ENCODE measurements around the gene MEN1.

Gene MEN1

GRCh38 chr11:64771861-64772260 lies 38.5 kb downstream of the MEN1 start:
- TF ChIP-seq CEBPB (IDR thresholded peaks at IDR 0.05) (no peak), NFIC (IDR thresholded peaks at IDR 0.05) (no peak), TAF1 (IDR thresholded peaks at IDR 0.05; ENCODE audit: low read depth) (no peak), CREB1 (IDR thresholded peaks at IDR 0.05; ENCODE audit: low read depth) (no peak), ZBTB7A (IDR thresholded peaks at IDR 0.05; ENCODE audit: low read depth) (no peak), EP300 (IDR thresholded peaks at IDR 0.05; ENCODE audit: borderline replicate concordance) (no peak), TEAD4 (IDR thresholded peaks at IDR 0.05) (no peak), EGR1 (IDR thresholded peaks at IDR 0.05) (no peak), MAX (IDR thresholded peaks at IDR 0.05) (no peak)
- TF ChIP-seq, protein P1, sequence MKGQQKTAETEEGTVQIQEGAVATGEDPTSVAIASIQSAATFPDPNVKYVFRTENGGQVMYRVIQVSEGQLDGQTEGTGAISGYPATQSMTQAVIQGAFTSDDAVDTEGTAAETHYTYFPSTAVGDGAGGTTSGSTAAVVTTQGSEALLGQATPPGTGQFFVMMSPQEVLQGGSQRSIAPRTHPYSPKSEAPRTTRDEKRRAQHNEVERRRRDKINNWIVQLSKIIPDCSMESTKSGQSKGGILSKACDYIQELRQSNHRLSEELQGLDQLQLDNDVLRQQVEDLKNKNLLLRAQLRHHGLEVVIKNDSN (IDR thresholded peaks at IDR 0.05): no peak

DNA sequence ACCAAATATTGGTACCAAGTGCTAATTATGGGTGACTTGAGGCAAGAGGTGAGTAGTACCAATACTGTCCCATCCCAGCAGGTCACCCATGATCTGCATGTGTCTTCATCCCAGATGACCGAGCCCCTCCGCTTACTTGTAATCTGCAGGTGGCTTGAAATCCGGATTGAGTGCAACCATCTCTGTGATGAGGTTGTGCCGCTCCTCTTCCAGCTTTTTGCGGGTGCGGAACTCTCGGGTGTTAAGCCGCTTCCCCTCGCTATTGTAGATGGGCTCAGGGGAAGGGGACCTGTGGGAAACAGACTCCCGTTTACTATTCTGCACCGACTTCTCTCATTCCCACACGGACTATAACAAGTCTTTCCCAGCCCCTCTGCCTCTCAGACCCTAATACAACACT lies 40.2 kb downstream of the MEN1 start:
- no peak for TF ChIP-seq TEAD4 (IDR thresholded peaks at IDR 0.05)
- no peak for TF ChIP-seq ZBTB7A (IDR thresholded peaks at IDR 0.05; ENCODE audit: low read depth)
- TF ChIP-seq RAD21 (IDR thresholded peaks at IDR 0.05; ENCODE audit: low read depth): no peak
- TF ChIP-seq YY1 (IDR thresholded peaks at IDR 0.05; ENCODE audit: low read depth): no peak
- no peak for TF ChIP-seq CREB1 (IDR thresholded peaks at IDR 0.05; ENCODE audit: low read depth)
- TF ChIP-seq MAX (IDR thresholded peaks at IDR 0.05): no peak
- no peak for TF ChIP-seq FOXM1 (IDR thresholded peaks at IDR 0.05; ENCODE audit: borderline replicate concordance, low read depth)
- no peak for TF ChIP-seq NFIC (IDR thresholded peaks at IDR 0.05)

DNA sequence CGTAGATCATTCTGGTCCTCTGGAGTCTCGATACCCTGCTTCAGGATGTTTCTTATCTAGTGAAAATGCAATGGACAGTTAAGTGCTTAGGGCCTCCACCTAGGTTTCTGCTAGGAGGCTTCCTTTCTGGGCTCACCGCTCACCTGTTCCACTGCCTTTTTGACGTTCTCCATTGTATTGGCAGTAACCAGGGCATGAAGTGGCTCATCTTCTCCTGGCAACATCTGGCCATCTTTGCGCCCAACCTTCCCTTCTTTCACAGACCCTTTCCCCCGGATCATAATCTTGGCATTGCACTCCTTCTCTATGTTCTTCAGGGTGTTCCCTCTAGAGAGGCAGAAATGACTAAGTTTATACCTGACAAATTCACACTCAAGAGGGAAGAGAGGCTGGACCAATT lies 41.1 kb downstream of the MEN1 start:
- TF ChIP-seq EP300 (IDR thresholded peaks at IDR 0.05; ENCODE audit: borderline replicate concordance) (no peak), MAX (IDR thresholded peaks at IDR 0.05) (no peak), REST (IDR thresholded peaks at IDR 0.05; ENCODE audit: low read depth) (no peak), FOXM1 (IDR thresholded peaks at IDR 0.05; ENCODE audit: borderline replicate concordance, low read depth) (no peak), EGR1 (IDR thresholded peaks at IDR 0.05) (no peak), CREB1 (IDR thresholded peaks at IDR 0.05; ENCODE audit: low read depth) (no peak), YY1 (IDR thresholded peaks at IDR 0.05; ENCODE audit: low read depth) (no peak), CEBPB (IDR thresholded peaks at IDR 0.05) (no peak), TEAD4 (IDR thresholded peaks at IDR 0.05) (no peak), NFIC (IDR thresholded peaks at IDR 0.05) (no peak), ZBTB7A (IDR thresholded peaks at IDR 0.05; ENCODE audit: low read depth) (no peak), TAF1 (IDR thresholded peaks at IDR 0.05; ENCODE audit: low read depth) (no peak), RAD21 (IDR thresholded peaks at IDR 0.05; ENCODE audit: low read depth) (no peak), TCF12 (IDR thresholded peaks at IDR 0.05; ENCODE audit: low read depth) (no peak)
- TF ChIP-seq, protein P1 (IDR thresholded peaks at IDR 0.05): no peak

- TF ChIP-seq EP300 (IDR thresholded peaks at IDR 0.05; ENCODE audit: borderline replicate concordance) (no peak), TCF12 (IDR thresholded peaks at IDR 0.05; ENCODE audit: low read depth) (no peak), CEBPB (IDR thresholded peaks at IDR 0.05) (no peak), CREB1 (IDR thresholded peaks at IDR 0.05; ENCODE audit: low read depth) (no peak), NFIC (IDR thresholded peaks at IDR 0.05) (no peak), REST (IDR thresholded peaks at IDR 0.05; ENCODE audit: low read depth) (no peak), RAD21 (IDR thresholded peaks at IDR 0.05; ENCODE audit: low read depth) (no peak), EGR1 (IDR thresholded peaks at IDR 0.05) (no peak), FOXM1 (IDR thresholded peaks at IDR 0.05; ENCODE audit: borderline replicate concordance, low read depth) (no peak), YY1 (IDR thresholded peaks at IDR 0.05; ENCODE audit: low read depth) (no peak), ZBTB7A (IDR thresholded peaks at IDR 0.05; ENCODE audit: low read depth) (no peak), TEAD4 (IDR thresholded peaks at IDR 0.05) (no peak), MAX (IDR thresholded peaks at IDR 0.05) (no peak), TAF1 (IDR thresholded peaks at IDR 0.05; ENCODE audit: low read depth) (no peak)
- TF ChIP-seq, protein P1 (IDR thresholded peaks at IDR 0.05): no peak
Measured at GRCh38 chr11:64768300-64768694, 42.1 kb downstream of the MEN1 start.

All from Ishikawa (cell line).